ENCODE results near the gene NR2C2.
A peak's percentile ranks its signal among the peaks of the same experiment; 100 is the strongest.

The NR2C2 gene

GRCh38 chr3:15032650-15033049, 85.3 kb downstream of the NR2C2 start:
- no peak for DNase-seq

DNA sequence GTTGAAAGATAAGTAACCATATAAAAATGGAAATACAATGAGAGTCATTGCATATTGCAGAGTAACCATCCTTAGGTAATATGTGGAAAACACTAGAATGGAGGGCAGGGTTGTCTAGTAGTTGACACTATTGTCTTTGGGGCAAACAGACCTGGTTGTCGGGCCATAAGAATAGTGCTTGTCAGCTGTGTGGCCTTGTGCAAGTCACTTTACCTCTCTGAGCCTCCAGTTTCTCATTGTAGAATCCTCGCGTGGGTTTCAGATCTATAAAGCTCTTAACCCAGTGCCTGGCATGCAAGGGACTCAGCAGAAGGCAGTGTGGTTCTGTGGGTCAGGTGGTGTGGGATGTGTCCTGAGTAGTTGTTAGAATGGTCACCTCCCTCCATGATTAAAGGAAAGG, 85.7 kb downstream of the NR2C2 start:
- DNase-seq, result no peak

- no peak for DNase-seq
These were observed 90.9 kb downstream of the NR2C2 start for GRCh38 chr3:15038306-15038705.

- no peak for DNase-seq
These were observed 93.5 kb downstream of the NR2C2 start for GRCh38 chr3:15040844-15041243.

GRCh38 chr3:15041950-15042349, 94.6 kb downstream of the NR2C2 start:
- no peak for DNase-seq

DNA sequence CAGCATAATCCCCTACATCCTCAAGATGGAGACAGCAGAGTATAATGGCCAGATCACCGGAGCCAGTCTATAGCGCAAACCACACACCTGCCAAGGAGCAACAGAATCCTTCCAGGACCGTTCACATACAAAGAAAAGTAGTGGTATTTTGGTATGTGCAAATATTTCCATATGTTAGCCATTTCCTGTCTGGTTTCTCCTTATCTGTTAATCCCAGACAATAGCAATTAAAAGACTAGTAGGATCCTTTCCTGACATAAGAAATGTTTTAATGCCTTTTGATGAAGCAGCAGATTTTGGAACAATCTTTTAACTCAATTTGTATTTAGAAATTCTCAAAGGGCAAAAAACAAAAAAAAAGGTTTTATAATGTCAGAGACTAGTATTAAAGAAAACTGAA, 95.6 kb downstream of the NR2C2 start:
- DNase-seq, result no peak

- no peak for DNase-seq
These were observed 96.2 kb downstream of the NR2C2 start for GRCh38 chr3:15043408-15044171.

GRCh38 chr3:15044326-15044725, 96.9 kb downstream of the NR2C2 start:
- DNase-seq, result no peak

DNA sequence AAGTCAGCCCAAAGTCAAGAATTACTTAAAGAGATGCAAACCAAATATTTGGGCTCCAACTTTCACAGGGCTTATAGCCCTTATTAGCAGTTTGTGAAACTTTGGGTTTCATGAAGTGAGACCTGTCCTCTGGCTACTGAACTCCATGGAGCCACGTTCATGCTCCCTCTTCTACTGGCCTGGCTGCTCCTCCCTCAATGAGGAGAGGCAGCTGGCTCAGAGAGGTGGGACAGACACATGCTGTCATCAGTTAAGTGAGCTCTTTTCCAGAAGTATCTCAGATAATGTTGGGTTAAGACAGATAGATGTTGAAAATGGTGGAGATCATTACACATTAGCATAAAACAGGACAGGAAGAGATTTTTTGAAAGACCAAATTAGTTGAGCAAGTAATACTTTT, 98.3 kb downstream of the NR2C2 start:
- DNase-seq, result no peak

- DNase-seq, result no peak
These were observed 102.2 kb downstream of the NR2C2 start for GRCh38 chr3:15049584-15049983.

GRCh38 chr3:15050405-15051092, 103.2 kb downstream of the NR2C2 start:
- DNase-seq, result no peak

DNA sequence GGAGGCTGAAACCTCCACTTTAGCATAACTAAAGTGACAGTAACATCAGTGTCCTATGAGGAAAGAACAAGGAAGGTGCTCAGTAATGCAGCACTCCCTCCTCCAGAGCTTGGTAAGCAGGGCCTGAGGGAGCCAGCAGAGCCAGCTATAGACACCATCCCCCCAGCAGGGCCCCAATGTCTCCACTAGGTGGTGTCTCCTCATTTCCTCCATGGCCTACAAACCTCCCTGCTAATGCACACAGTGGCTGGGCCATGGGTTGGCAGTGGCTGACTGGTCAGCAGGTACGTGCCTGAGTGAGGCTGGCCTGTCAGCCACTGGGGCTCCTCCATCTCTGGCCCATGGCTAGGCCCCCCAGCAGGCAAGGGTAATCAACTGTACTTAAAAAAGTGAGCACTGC, 104.1 kb downstream of the NR2C2 start:
- peak; percentile 2 for DNase-seq

DNA sequence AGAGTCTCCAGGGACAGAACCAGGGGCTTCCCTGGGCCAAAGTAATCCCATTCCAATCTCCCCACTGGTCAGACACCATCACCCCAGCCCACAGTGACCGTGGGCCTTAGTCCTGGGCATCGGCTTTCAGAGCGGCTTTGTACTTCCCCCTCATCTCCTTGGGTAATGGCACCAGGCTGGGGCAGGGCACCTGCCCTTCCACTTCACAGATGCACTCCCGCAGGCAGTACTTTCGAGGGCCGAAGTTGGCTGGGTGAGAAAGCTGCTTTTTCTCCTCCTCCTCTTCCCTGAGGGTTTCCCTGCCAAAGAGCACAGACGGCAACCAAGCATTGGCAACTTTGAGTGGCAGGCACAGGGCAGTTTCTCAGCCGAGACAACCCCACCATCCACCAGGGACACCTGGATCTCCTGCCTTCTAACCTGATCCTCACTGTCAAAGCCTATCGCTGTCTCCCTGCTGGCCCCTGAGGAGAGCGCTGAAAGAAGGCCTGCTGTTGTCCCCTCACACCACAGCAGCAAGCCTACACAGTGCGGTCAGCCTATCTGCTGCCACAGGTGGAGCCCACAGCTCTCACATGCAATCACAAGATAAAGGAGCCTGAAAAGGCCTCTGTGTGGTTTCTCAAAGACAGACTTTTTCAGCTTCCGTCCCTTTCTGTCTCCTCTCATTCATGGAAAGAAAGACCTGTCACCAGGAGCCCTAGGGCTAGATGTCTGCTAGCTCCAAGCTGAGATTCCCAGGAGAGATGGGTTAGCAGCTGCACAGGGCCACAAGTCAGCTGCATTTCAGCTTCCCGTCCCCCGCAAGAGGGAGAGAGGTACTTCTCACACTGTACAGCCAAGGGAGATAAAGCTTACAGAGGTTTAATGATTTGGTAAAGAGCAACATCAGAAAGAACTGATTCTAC, 105.2 kb downstream of the NR2C2 start:
- DNase-seq, result no peak

DNA sequence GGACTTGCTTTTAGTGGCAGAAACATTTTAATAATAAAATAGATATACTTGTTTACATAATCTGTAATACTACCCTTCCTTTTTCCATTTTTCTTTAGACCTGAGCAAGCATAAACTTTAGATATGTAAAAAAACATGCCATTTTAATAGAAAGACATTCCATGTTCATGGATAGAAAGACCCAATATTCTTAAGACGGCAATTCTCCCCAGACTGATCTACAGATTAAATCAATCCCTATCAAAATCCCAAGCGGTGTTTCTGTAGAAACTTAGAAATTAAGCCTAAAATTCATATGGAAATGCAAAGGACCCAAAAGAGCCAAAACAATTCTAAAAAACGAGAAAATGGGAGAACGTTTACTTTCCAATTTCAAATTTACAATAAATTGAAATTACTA, 106.2 kb downstream of the NR2C2 start:
- DNase-seq, result no peak

DNA sequence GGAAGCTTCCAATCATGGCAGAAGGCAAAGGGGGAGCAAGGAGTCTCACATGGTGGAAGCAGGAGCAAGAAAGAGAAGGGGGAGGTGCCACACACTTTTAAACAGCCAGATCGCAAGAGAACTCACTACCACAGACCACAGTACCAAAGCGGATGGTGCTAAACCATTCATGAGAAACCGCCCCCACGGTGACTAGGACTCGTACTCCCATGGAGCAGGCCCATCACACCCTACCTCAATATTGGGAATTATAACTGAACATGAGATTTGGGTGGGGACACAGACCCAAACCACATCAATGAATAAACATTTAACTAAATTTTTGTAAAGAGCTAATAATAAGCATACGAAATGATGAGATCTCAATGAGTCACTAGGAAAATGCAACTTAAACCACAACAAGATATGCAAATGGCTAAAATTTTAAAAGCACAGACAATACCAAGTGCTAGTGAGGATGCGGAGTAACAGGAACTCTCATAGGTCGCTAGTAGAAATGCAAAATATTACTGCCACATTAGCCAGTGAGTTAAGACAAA, 107.7 kb downstream of the NR2C2 start:
- DNase-seq, result no peak

DNA sequence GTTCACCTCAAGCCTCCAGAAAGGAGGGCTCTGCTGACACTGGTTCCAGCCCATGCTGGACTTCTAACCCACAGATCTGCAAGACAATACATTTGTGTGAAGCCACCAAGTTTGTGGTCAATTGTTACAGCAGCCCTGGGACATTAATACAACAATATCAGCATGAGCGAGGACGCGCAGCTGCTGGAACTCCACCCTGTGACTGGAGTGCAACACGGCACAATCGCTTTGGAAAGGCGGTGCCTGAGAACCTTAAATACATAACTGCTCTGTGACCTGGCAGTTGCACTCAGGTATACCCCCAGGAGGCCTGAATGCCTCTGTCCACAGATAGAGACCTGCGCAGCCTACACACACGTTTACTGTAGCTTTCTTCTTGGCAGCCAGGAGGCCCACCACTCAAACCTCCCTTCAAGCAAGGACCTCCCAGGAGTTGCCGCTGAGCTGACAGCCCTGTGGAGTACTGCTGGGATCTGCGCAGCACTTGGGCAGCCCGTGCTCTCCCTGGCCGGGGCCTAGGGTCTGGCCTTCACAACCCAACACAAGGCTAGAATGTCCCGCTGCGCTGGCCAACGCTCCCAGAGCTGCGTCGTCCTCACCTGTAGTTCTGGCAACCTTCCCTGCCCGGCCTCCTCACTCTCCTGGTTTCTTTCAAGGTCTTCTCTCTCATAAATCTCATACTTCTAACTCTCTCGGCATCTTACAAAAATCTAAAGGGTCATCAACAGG, 109.5 kb downstream of the NR2C2 start:
- DNase-seq, result no peak

GRCh38 chr3:15060029-15060428, 112.6 kb downstream of the NR2C2 start:
- no peak for DNase-seq

- no peak for DNase-seq
These were observed 115.9 kb downstream of the NR2C2 start for GRCh38 chr3:15063238-15063637.

- DNase-seq, result no peak
These were observed 116.4 kb downstream of the NR2C2 start for GRCh38 chr3:15063656-15064286.

- no peak for DNase-seq
These were observed 117.0 kb downstream of the NR2C2 start for GRCh38 chr3:15064299-15064834.

DNA sequence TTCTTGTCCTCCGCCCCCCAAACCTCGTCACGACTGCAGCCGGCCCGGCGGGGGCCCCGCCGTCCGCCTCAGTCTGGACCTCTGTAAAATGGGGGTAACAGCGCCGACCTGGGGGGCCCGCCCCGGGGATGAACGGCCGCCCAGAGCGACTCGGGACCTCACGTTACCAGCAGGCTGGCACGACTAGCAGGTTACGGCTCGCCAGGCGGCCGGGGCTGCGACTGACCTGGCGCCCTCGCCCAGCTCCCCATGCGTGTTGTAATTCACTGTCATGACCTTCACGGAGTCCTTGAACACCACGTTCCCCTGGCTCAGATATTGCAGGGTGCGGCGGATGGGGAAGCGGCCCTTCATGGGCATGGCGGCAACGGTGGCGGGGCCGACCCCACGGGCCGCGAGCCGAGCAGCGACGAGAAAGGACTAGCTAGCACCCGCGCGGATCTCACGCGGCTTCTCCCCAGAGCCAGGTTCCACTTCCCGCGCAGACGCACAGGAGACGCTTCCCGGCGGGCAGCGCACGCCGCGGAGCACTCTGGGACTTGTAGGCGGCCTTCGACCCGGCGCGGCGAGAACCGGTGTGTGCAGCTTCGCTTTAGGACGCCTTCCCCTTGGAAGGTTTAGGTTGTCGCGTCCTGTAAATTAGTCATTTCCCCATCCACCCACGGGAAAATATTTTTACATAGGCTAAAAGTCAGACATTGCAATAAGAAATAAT, 117.6 kb downstream of the NR2C2 start, which contains the start of gene MRPS25:
MRPS25 (minus strand) TSS at position 481 of the 715 bp plus-strand sequence; CDS start at position 360, 121 bp downstream.
- peak; percentile 59 for DNase-seq
